Suppressor macrophage treated with lipopolysaccharide for 4 hours (primary cell): ENCODE measurements around the gene RGS12.

Source experiments
- DNase-seq: peaks from one replicate; pipeline ENCODE4 v3.0.0-alpha.2; 2020

RGS12 gene, protein sequence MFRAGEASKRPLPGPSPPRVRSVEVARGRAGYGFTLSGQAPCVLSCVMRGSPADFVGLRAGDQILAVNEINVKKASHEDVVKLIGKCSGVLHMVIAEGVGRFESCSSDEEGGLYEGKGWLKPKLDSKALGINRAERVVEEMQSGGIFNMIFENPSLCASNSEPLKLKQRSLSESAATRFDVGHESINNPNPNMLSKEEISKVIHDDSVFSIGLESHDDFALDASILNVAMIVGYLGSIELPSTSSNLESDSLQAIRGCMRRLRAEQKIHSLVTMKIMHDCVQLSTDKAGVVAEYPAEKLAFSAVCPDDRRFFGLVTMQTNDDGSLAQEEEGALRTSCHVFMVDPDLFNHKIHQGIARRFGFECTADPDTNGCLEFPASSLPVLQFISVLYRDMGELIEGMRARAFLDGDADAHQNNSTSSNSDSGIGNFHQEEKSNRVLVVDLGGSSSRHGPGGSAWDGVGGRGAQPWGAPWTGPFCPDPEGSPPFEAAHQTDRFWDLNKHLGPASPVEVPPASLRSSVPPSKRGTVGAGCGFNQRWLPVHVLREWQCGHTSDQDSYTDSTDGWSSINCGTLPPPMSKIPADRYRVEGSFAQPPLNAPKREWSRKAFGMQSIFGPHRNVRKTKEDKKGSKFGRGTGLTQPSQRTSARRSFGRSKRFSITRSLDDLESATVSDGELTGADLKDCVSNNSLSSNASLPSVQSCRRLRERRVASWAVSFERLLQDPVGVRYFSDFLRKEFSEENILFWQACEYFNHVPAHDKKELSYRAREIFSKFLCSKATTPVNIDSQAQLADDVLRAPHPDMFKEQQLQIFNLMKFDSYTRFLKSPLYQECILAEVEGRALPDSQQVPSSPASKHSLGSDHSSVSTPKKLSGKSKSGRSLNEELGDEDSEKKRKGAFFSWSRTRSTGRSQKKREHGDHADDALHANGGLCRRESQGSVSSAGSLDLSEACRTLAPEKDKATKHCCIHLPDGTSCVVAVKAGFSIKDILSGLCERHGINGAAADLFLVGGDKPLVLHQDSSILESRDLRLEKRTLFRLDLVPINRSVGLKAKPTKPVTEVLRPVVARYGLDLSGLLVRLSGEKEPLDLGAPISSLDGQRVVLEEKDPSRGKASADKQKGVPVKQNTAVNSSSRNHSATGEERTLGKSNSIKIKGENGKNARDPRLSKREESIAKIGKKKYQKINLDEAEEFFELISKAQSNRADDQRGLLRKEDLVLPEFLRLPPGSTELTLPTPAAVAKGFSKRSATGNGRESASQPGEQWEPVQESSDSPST (N-terminal part only)

GRCh38 chr4:3292571-3293400 is at the start of gene RGS12:
RGS12 (plus strand) TSS chr4:3293021; CDS start chr4:3316171, 23,150 bp downstream.
- peak; percentile 96 for DNase-seq

- DNase-seq, result no peak
Observed at GRCh38 chr4:3243136-3243780, 49.6 kb upstream of the RGS12 start.

GRCh38 chr4:3244002-3244401 is 48.8 kb upstream of the RGS12 start:
- DNase-seq, result no peak

- DNase-seq, result no peak
Observed at GRCh38 chr4:3244747-3245146, 48.1 kb upstream of the RGS12 start.

DNA sequence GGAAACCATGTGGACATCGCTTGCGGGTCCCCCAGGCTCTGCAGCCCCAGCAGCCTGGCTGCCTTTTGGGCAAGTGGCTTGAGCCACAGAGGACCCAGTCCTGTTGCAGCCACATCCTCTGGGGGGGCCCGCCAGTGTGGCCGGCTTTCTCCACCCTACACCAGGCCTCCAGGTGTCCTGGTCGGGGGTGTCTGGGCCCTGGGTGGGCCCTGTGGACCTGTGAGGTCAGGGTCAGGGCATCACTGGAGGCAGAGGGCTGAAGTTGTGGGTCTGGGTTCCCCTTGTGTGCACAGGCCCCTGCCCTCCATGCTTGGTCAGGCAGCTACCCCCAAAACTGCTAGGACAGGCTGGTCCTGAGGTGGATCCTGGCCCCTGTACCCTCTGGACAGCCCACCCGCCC is 47.1 kb upstream of the RGS12 start:
- no peak for DNase-seq

- no peak for DNase-seq
Observed at GRCh38 chr4:3246458-3247398, 46.1 kb upstream of the RGS12 start.

DNA sequence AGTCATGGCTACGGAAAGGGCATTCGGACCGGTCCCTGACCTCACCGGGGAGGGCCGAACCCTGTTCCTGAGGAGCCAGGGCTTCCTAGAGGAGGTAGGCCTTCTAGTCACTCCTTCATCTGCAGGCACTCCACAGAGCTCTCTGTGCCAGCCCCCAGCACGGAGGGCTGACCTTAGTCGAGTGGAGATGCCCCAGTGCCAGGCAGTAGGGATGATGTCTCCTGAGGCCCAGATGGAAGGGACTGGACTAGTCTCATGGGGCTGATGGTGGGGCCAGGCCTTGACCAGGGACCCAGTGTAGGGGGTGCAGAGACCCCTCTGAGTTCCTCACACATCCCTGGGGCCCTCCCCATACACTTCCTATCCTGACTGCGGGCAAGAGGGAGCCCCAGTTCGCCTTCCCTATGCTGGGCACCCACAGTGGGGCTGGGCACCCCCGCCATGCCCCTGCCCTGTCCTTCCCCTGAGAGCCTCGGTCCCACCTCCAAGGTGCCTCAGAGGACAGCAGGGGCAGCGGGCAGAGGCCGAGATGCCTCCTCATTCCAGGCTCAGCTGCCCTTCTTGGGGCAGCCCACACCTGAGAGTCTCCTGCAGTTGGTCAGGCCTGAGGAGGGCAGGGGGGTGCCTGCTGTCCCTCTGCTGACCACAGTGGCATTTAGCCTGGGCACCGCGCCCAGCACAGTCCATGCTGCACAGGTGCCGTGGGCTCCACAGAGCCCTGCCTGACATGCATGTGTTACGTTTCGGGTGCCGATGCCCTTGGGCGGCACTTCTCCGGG is 45.2 kb upstream of the RGS12 start:
- no peak for DNase-seq

DNA sequence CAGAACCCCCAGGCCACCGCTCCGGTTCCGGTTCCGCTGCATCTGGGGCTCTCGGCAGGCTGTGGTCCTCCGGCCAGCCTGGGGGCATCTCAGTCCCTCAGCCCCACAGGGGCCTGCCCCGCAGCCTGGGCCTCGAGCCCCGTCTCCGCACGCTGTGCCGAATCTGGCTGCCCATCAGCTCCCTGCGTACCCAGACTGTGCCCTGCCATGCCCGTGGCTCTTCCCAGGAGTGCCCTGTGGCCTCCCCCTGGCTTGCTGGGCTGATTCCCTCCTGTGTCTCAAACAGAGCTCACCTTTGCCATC is 44.7 kb upstream of the RGS12 start:
- DNase-seq, result no peak

GRCh38 chr4:3248811-3249661 is 43.8 kb upstream of the RGS12 start, which contains the start of gene MSANTD1:
MSANTD1 (plus strand) TSS chr4:3249159; CDS start chr4:3249223, 64 bp downstream.
- no peak for DNase-seq

GRCh38 chr4:3249711-3250437 is 42.9 kb upstream of the RGS12 start:
- no peak for DNase-seq

DNA sequence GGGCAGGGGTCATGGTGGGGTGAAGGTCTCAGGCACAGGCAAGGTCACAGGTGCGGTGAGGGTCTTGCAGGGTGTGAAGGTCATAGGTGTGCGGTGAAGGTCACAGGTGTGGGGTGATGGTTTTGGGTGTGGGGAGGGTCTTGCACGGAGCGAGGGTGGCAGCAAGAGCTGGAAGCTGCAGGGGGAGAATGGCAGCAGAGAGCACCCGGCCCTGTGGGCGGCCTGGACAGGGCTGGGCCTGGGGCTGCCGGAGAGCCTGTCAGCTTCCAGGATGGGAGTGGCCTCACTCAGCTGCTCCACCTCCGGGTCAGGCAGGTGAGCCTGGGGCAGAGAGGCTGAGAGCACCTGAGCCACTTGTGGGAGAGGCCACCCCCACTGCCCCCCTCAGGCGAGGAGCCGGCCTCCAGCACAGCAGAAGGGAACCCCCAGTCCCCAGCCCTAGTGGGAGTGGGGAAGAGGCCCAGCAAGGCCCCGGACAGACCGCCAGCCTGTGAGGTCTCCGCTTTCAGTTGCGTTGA is 42.3 kb upstream of the RGS12 start:
- no peak for DNase-seq

GRCh38 chr4:3250956-3251690 is 41.7 kb upstream of the RGS12 start:
- DNase-seq, result peak; percentile 12

GRCh38 chr4:3251691-3252479 is 40.9 kb upstream of the RGS12 start:
- no peak for DNase-seq

GRCh38 chr4:3252480-3252828 is 40.4 kb upstream of the RGS12 start:
- DNase-seq, result no peak

DNA sequence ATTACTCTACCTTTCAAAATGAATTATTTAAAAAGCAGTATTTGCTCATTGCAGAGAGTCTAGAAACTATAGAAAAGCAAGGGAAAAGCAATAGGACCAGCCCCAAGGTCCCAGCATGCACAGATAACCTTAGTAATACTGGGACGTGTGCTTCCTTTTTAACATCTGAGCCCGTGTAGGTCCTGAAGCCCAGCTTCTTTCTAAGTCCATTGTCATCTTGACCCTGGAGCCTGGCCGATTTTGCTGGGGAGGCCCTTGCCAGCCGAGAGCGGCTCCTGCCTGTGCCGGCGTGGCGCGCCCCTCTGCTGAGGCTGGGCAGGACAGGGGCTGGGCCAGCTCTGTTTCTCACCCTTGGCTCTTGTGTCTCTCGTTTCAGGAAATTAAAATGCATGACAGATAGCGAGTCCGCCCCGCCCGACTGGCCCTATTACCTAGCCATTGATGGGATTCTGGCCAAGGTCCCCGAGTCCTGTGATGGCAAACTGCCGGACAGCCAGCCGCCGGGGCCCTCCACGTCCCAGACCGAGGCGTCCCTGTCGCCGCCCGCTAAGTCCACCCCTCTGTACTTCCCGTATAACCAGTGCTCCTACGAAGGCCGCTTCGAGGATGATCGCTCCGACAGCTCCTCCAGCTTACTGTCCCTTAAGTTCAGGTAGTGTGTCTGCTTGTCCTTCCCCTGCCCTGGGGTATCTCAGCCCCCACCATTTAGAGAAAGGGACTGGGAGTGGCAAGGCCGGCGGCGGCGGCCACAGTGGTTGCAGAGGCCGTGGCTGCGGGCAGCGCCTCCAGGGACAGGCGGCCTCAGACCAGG is 39.8 kb upstream of the RGS12 start:
- no peak for DNase-seq
